ENCODE results near the gene NANOS2.

- TF ChIP-seq CTCF (conservative IDR thresholded peaks at IDR 0.05) (no peak), ZFX (IDR thresholded peaks at IDR 0.05) (no peak)
Observed at GRCh38 chr19:45939792-45940514, 25.4 kb upstream of the NANOS2 start.

Data from C4-2B (cell line).